HepG2 (cell line): ENCODE measurements around the gene CLDN18. TPM values are rescaled to one million over a fixed set of nuclear protein-coding genes. Genes with fewer than 3 reads are reported as not detected.

Experiments used
- ATAC-seq: fragments of 200-7000 bp; cut with Tn5 transposase; 3 replicates; pipeline ENCODE4 v1.9.1; 2020; ENCODE audit warnings: mild to moderate bottlenecking, moderate library complexity
- BruUV-seq: library from RNA; stranded (reverse); fragments of 400-500 nt; replicated peaks from 2 replicates; lab custom pipeline; 2021; lab: Mats Ljungman, UMichigan
- CTCF ChIA-PET: fragments of 300-600 bp; formaldehyde crosslinking; extraction: SDS; loops from one replicate; lab custom pipeline; 2021; ENCODE audit warnings: low total read pairs, inconsistent platforms, low intra/inter-chr PET ratio; lab: Yijun Ruan, JAX
- POLR2A ChIA-PET: fragments of 350-600 bp; sonication (Branson Sonifier 250); formaldehyde crosslinking; loops from one replicate; lab custom pipeline; 2020; ENCODE audit warnings: antibody characterized with exemption, inconsistent platforms; lab: Yijun Ruan, JAX
- DNase-seq: peaks from one replicate; pipeline ENCODE4 v3.0.0-alpha.2; 2015; ENCODE audit warnings: low spot score
- FAIRE-seq: peaks from 3 replicates; lab custom pipeline; 2011; peaks lifted over from hg19 to GRCh38; lab: Jason Lieb, UNC
- H2AFZ ChIP-seq: one replicate; pipeline ENCODE4 v1.6.1; 2011; ENCODE audit warnings: low read length, inconsistent platforms
- H3K27ac ChIP-seq: fragments of 300-600 bp; 3 replicates; pipeline ENCODE4 v1.8.0; 2011; ENCODE audit warnings: mixed run types, mild to moderate bottlenecking, mixed read lengths, low read length, inconsistent platforms; ENCODE audit not compliant: insufficient read depth; ENCODE audit errors: extremely low read length
- H3K27me3 ChIP-seq, 2 experiments: fragments of 200-600 bp in 1 of 2; 2 replicates in 1 of 2; 3 replicates in 1 of 2; pipeline versions ENCODE4 v1.6.0 to v1.8.0; 2011; ENCODE audit warnings: low read length in 2 of 2, mild to moderate bottlenecking in 2 of 2, moderate library complexity in 2 of 2, inconsistent platforms in 1 of 2; ENCODE audit not compliant: insufficient read depth in 2 of 2, control insufficient read depth in 1 of 2
- H3K36me3 ChIP-seq, 2 experiments: fragments of 200-600 bp in 1 of 2; replicated peaks in 1 of 2; 2 replicates in 1 of 2; 3 replicates in 1 of 2; pipeline versions ENCODE4 v1.5.1 to v1.8.0; 2011; ENCODE audit warnings: low read length in 2 of 2, inconsistent platforms in 1 of 2; ENCODE audit not compliant: insufficient read depth in 2 of 2, control insufficient read depth in 1 of 2
- H3K4me1 ChIP-seq: 2 replicates; pipeline ENCODE4 v1.5.1; 2012; ENCODE audit warnings: low read length, inconsistent platforms; ENCODE audit not compliant: insufficient read depth
- H3K4me2 ChIP-seq: 2 replicates; pipeline ENCODE4 v1.6.0; 2011; ENCODE audit warnings: low read depth, low read length, inconsistent platforms
- H3K4me3 ChIP-seq, 3 experiments: fragments of 200-600 bp in 1 of 3; sonication (generic), shearing (Covaris generic) in 1 of 3; replicated peaks in 1 of 3; 2 replicates each; pipeline ENCODE4 v1.5.1; 2011 to 2016; ENCODE audit warnings: low read length in 3 of 3, inconsistent platforms in 2 of 3, low read depth in 2 of 3, mild to moderate bottlenecking in 2 of 3, control low read depth in 1 of 3, mixed read lengths in 1 of 3; ENCODE audit not compliant: insufficient read depth in 1 of 3
- H3K79me2 ChIP-seq: one replicate; pipeline ENCODE4 v1.6.1; 2011; ENCODE audit warnings: low read length, inconsistent platforms; ENCODE audit not compliant: insufficient read depth
- H3K9ac ChIP-seq: 2 replicates; pipeline ENCODE4 v1.6.0; 2011; ENCODE audit warnings: mild to moderate bottlenecking, low read depth, low read length, inconsistent platforms; ENCODE audit not compliant: insufficient read depth
- H3K9me3 ChIP-seq: 2 replicates; pipeline ENCODE4 v1.5.1; 2012; ENCODE audit warnings: mild to moderate bottlenecking, low read length
- H4K20me1 ChIP-seq: 2 replicates; pipeline ENCODE4 v1.6.0; 2011; ENCODE audit warnings: inconsistent platforms, mild to moderate bottlenecking, low read length, moderate library complexity; ENCODE audit not compliant: insufficient read depth
- ERF ChIP-seq: IDR thresholded peaks from 2 replicates; pipeline ENCODE4 v1.6.1; 2018; ENCODE audit warnings: missing biosample characterization, missing genetic modification reagents
- HOXA5 ChIP-seq: sonication (generic); formaldehyde crosslinking; IDR thresholded peaks from 2 replicates; pipeline ENCODE4 v1.4.0; 2020; ENCODE audit warnings: missing genetic modification reagents
- SUZ12 ChIP-seq: fragments of 150-350 bp; IDR thresholded peaks from 2 replicates; pipeline ENCODE4 v1.6.1; 2014; ENCODE audit warnings: low read depth, low read length
- TOE1 ChIP-seq: sonication (generic); formaldehyde crosslinking; IDR thresholded peaks from 2 replicates; pipeline ENCODE4 v1.4.0; 2020; ENCODE audit warnings: mild to moderate bottlenecking, missing genetic modification reagents
- ZBTB8A ChIP-seq: sonication (generic); formaldehyde crosslinking; IDR thresholded peaks from 2 replicates; pipeline ENCODE4 v1.4.0; 2020; ENCODE audit warnings: mild to moderate bottlenecking, low read depth, missing genetic modification reagents, borderline replicate concordance
- ZNF224 ChIP-seq: sonication (generic); formaldehyde crosslinking; IDR thresholded peaks from 2 replicates; pipeline ENCODE4 v1.5.0; 2020; ENCODE audit warnings: mild to moderate bottlenecking, missing genetic modification reagents
- ZNF292 ChIP-seq: sonication (generic); formaldehyde crosslinking; IDR thresholded peaks from 2 replicates; pipeline ENCODE4 v1.8.1; 2022; ENCODE audit warnings: mild to moderate bottlenecking, low read depth, missing genetic modification reagents, borderline replicate concordance
- ZNF574 ChIP-seq: sonication (generic); formaldehyde crosslinking; IDR thresholded peaks from 2 replicates; pipeline ENCODE4 v1.4.0; 2020; ENCODE audit warnings: missing genetic modification reagents
- ZNF747 ChIP-seq: sonication (generic); formaldehyde crosslinking; IDR thresholded peaks from 2 replicates; pipeline ENCODE4 v1.8.1; 2023; ENCODE audit warnings: missing genetic modification reagents, mild to moderate bottlenecking, borderline replicate concordance
- WGBS: methylation state at CpG from one replicate; pipeline ENCODE4 v1.1.6; 2017; ENCODE audit warnings: low lambda C conversion rate; 5-methylcytosine and 5-hydroxymethylcytosine counted together
- in situ Hi-C: cut with HindIII; loops from 2 replicates; pipeline ENCODE4 v1.10.0; 2017; ENCODE audit warnings: low pct_unique_long_range_greater_than_20kb; ENCODE audit not compliant: extremely low pct_ligation_motif_present
- intact Hi-C: fragments of 100-400 bp; cut with micrococcal nuclease; formaldehyde crosslinking; loops from one replicate; pipeline ENCODE4 v1.10.0; 2022; ENCODE audit not compliant: unreplicated experiment
- polyA plus RNA-seq, 8 experiments: library from polyadenylated mRNA; depleted of rRNA in 3 of 8; stranded (reverse) in 7 of 8; unstranded in 1 of 8; fragments of >200 nt; fragmentation: Illumina TruSeq in 4 of 8; extraction: Trizol in 4 of 8; gene quantifications; 2 replicates each; pipeline versions ENCODE4 v1.2.1 to v1.2.3, GENCODE V29; 2011 to 2016; ENCODE audit warnings: low read depth in 4 of 8, missing spikeins in 1 of 8, mixed read lengths in 1 of 8; ENCODE audit not compliant: insufficient read depth in 1 of 8
- total RNA-seq, 5 experiments: library from RNA; depleted of rRNA; stranded (reverse); fragments of >200 nt; fragmentation: Illumina TruSeq; extraction: Trizol; gene quantifications; 2 replicates each; pipeline ENCODE4 v1.2.3, GENCODE V29; 2016; ENCODE audit warnings: low read depth in 1 of 5
- TF ChIP-seq, protein P1 (sequence below): sonication (generic); formaldehyde crosslinking; IDR thresholded peaks from 2 replicates; pipeline ENCODE4 v1.9.0; 2021; ENCODE audit warnings: missing genetic modification reagents, mild to moderate bottlenecking, borderline replicate concordance
- TF ChIP-seq, protein P2 (sequence below): sonication (generic); formaldehyde crosslinking; IDR thresholded peaks from 2 replicates; pipeline ENCODE4 v1.4.0; 2020; ENCODE audit warnings: missing genetic modification reagents, borderline replicate concordance
- TF ChIP-seq, protein P3 (sequence below): sonication (generic); formaldehyde crosslinking; conservative IDR thresholded peaks from 2 replicates; pipeline ENCODE4 v1.8.0; 2022; ENCODE audit warnings: missing genetic modification reagents
- TF ChIP-seq, protein P4 (sequence below): conservative IDR thresholded peaks from 2 replicates; pipeline ENCODE4 v1.6.1; 2018; ENCODE audit warnings: missing genetic modification reagents

The CLDN18 gene
- total and polyA plus RNA-seq, 2 of the 13 experiments (the other 11 are each of a cell fraction or from before 2014, with no cell fraction given), result not detected

DNA sequence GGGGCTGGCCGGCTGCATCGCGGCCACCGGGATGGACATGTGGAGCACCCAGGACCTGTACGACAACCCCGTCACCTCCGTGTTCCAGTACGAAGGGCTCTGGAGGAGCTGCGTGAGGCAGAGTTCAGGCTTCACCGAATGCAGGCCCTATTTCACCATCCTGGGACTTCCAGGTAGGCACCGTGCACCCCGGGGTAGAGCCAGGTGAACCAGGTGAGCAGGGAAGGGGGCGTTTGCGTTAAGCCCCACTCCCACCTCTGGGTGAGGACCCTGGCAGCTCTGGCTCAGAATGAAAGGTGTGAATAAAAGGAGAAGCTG, 267 bp downstream of the CLDN18 start:
- intact Hi-C loops (no loop called here), in situ Hi-C loops (no loop called here)
- H3K27ac ChIP-seq, result no peak overlapping the region
- 0 out of 5 replicates have a peak, but pooled peaks cover 0 to 7% of the 10 kb centered on the region in 2 experiments for H3K27me3 ChIP-seq
- H3K9me3 ChIP-seq, result no peaks in the 10 kb centered on the region
- no peak overlapping the region for H3K4me3 ChIP-seq
- no peak overlapping the region for H3K9ac ChIP-seq
- POLR2A ChIA-PET, result no interaction called here
- H3K36me3 ChIP-seq, result no peaks in the 10 kb centered on the region
- H3K79me2 ChIP-seq, result no peaks in the 10 kb centered on the region
- no peaks in the 10 kb centered on the region for H3K4me1 ChIP-seq
- BruUV-seq, result no TSS peak
- no peak overlapping the region for H2AFZ ChIP-seq
- CTCF ChIA-PET, result no interaction called here
- ATAC-seq, result no peak
- no peak for FAIRE-seq
- DNase-seq, result no peak
- H4K20me1 ChIP-seq, result no peaks in the 10 kb centered on the region
- WGBS, result 61% methylated on average over 10 of the region's 14 CpGs
- H3K4me2 ChIP-seq, result no peak overlapping the region
- TF ChIP-seq ZBTB8A (CRISPR knock-in tag) (no peak), ZNF747 (CRISPR knock-in tag) (no peak), ZNF574 (CRISPR knock-in tag) (no peak), ZNF224 (CRISPR knock-in tag) (no peak), ERF (CRISPR knock-in tag) (no peak), TOE1 (CRISPR knock-in tag) (no peak), ZNF292 (CRISPR knock-in tag) (no peak), SUZ12 (no peak), HOXA5 (CRISPR knock-in tag) (no peak)
- TF ChIP-seq, protein P1, sequence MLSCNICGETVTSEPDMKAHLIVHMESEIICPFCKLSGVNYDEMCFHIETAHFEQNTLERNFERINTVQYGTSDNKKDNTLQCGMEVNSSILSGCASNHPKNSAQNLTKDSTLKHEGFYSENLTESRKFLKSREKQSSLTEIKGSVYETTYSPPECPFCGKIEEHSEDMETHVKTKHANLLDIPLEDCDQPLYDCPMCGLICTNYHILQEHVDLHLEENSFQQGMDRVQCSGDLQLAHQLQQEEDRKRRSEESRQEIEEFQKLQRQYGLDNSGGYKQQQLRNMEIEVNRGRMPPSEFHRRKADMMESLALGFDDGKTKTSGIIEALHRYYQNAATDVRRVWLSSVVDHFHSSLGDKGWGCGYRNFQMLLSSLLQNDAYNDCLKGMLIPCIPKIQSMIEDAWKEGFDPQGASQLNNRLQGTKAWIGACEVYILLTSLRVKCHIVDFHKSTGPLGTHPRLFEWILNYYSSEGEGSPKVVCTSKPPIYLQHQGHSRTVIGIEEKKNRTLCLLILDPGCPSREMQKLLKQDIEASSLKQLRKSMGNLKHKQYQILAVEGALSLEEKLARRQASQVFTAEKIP (CRISPR knock-in tag), result no peak
- TF ChIP-seq, protein P2, sequence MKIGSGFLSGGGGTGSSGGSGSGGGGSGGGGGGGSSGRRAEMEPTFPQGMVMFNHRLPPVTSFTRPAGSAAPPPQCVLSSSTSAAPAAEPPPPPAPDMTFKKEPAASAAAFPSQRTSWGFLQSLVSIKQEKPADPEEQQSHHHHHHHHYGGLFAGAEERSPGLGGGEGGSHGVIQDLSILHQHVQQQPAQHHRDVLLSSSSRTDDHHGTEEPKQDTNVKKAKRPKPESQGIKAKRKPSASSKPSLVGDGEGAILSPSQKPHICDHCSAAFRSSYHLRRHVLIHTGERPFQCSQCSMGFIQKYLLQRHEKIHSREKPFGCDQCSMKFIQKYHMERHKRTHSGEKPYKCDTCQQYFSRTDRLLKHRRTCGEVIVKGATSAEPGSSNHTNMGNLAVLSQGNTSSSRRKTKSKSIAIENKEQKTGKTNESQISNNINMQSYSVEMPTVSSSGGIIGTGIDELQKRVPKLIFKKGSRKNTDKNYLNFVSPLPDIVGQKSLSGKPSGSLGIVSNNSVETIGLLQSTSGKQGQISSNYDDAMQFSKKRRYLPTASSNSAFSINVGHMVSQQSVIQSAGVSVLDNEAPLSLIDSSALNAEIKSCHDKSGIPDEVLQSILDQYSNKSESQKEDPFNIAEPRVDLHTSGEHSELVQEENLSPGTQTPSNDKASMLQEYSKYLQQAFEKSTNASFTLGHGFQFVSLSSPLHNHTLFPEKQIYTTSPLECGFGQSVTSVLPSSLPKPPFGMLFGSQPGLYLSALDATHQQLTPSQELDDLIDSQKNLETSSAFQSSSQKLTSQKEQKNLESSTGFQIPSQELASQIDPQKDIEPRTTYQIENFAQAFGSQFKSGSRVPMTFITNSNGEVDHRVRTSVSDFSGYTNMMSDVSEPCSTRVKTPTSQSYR (CRISPR knock-in tag), result no peak
- TF ChIP-seq, protein P3, sequence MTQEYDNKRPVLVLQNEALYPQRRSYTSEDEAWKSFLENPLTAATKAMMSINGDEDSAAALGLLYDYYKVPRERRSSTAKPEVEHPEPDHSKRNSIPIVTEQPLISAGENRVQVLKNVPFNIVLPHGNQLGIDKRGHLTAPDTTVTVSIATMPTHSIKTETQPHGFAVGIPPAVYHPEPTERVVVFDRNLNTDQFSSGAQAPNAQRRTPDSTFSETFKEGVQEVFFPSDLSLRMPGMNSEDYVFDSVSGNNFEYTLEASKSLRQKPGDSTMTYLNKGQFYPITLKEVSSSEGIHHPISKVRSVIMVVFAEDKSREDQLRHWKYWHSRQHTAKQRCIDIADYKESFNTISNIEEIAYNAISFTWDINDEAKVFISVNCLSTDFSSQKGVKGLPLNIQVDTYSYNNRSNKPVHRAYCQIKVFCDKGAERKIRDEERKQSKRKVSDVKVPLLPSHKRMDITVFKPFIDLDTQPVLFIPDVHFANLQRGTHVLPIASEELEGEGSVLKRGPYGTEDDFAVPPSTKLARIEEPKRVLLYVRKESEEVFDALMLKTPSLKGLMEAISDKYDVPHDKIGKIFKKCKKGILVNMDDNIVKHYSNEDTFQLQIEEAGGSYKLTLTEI (CRISPR knock-in tag), result no peak
- TF ChIP-seq, protein P4, sequence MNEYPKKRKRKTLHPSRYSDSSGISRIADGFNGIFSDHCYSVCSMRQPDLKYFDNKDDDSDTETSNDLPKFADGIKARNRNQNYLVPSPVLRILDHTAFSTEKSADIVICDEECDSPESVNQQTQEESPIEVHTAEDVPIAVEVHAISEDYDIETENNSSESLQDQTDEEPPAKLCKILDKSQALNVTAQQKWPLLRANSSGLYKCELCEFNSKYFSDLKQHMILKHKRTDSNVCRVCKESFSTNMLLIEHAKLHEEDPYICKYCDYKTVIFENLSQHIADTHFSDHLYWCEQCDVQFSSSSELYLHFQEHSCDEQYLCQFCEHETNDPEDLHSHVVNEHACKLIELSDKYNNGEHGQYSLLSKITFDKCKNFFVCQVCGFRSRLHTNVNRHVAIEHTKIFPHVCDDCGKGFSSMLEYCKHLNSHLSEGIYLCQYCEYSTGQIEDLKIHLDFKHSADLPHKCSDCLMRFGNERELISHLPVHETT, result no peak
